Stimulated activated naive B cell treated with anti-CD40 and anti-IgM and Interleukin-4, amounts not matched to agents 10 μg/mL and 1 μg/mL and 100 μg/mL, for 72 hours (primary cell): ENCODE results near the gene MTG2.

Source experiments
- ATAC-seq, 2 donors: fragments of 150-1000 bp; cut with Tn5 transposase; replicated peaks; 2 replicates each; pipeline ENCODE4 v1.10.0; 2021; ENCODE audit warnings: moderate library complexity in 1 of 2
- DNase-seq: peaks from one replicate; pipeline ENCODE4 v3.0.0; 2021
- H3K27ac Mint-ChIP-seq: one replicate; pipeline ENCODE4 v1.8.0; 2022; ENCODE audit warnings: mild to moderate bottlenecking, mixed read lengths
- H3K27me3 Mint-ChIP-seq, 2 donors: one replicate each; pipeline ENCODE4 v1.8.0; 2022; ENCODE audit warnings: mixed read lengths in 2 of 2
- H3K36me3 Mint-ChIP-seq, 2 donors: one replicate each; pipeline ENCODE4 v1.8.0; 2022; ENCODE audit warnings: mixed read lengths in 2 of 2, mild to moderate bottlenecking in 1 of 2
- H3K4me1 Mint-ChIP-seq, 2 donors: one replicate each; pipeline ENCODE4 v1.8.0; 2022; ENCODE audit warnings: mixed read lengths in 2 of 2, mild to moderate bottlenecking in 1 of 2
- H3K4me3 Mint-ChIP-seq, 2 donors: one replicate each; pipeline ENCODE4 v1.8.0; 2022; ENCODE audit warnings: mild to moderate bottlenecking in 2 of 2, mixed read lengths in 2 of 2, moderate library complexity in 1 of 2
- H3K9me3 Mint-ChIP-seq, 2 donors: one replicate each; pipeline ENCODE4 v1.8.0; 2022; ENCODE audit warnings: mixed read lengths in 2 of 2, mild to moderate bottlenecking in 1 of 2

MTG2 gene

GRCh38 chr20:62162765-62163484 is 19.9 kb upstream of the MTG2 start:
- no peaks in the 10 kb centered on the region for H3K9me3 Mint-ChIP-seq
- no peak overlapping the region for H3K4me3 Mint-ChIP-seq
- DNase-seq = no peak
- H3K27me3 Mint-ChIP-seq = no peaks in the 10 kb centered on the region
- peaks cover 10 to 11% of the 10 kb centered on the region in 2 donors for H3K4me1 Mint-ChIP-seq
- peaks cover 37 to 53% of the 10 kb centered on the region in 2 donors for H3K36me3 Mint-ChIP-seq
- no peak for ATAC-seq
- no peak overlapping the region for H3K27ac Mint-ChIP-seq

- H3K27ac Mint-ChIP-seq = no peak overlapping the region
- DNase-seq = no peak
- peaks cover 42 to 57% of the 10 kb centered on the region in 2 donors for H3K36me3 Mint-ChIP-seq
- no peak for ATAC-seq
- no peaks in the 10 kb centered on the region for H3K27me3 Mint-ChIP-seq
- H3K4me1 Mint-ChIP-seq = peaks cover 10% of the 10 kb centered on the region in 2 donors
- no peaks in the 10 kb centered on the region for H3K9me3 Mint-ChIP-seq
- no peak overlapping the region for H3K4me3 Mint-ChIP-seq
Observed at GRCh38 chr20:62163485-62163865, 19.4 kb upstream of the MTG2 start.

- Mint-ChIP-seq H3K27me3 (no peaks in the 10 kb centered on the region), H3K27ac (no peak overlapping the region), H3K9me3 (no peaks in the 10 kb centered on the region), H3K36me3 (peaks cover 43 to 62% of the 10 kb centered on the region in 2 donors), H3K4me3 (no peak overlapping the region), H3K4me1 (peaks cover 8% of the 10 kb centered on the region in 2 donors)
- DNase-seq (no peak), ATAC-seq (no peak)
Observed at GRCh38 chr20:62163986-62164762, 18.7 kb upstream of the MTG2 start.

GRCh38 chr20:62164879-62165761 is 17.7 kb upstream of the MTG2 start:
- H3K27ac Mint-ChIP-seq = no peak overlapping the region
- DNase-seq (no peak), ATAC-seq (no peak)
- no peaks in the 10 kb centered on the region for H3K27me3 Mint-ChIP-seq
- no peaks in the 10 kb centered on the region for H3K9me3 Mint-ChIP-seq
- peaks cover 0 to 3% of the 10 kb centered on the region in 2 donors for H3K4me1 Mint-ChIP-seq
- H3K36me3 Mint-ChIP-seq = peaks cover 43 to 64% of the 10 kb centered on the region in 2 donors
- H3K4me3 Mint-ChIP-seq = no peak overlapping the region

- ATAC-seq = no peak
- Mint-ChIP-seq H3K27ac (no peak overlapping the region), H3K4me1 (no peaks in the 10 kb centered on the region), H3K4me3 (no peak overlapping the region), H3K36me3 (peaks cover 43 to 58% of the 10 kb centered on the region in 2 donors), H3K27me3 (no peaks in the 10 kb centered on the region), H3K9me3 (no peaks in the 10 kb centered on the region)
- DNase-seq = no peak
Observed at GRCh38 chr20:62165762-62166399, 16.9 kb upstream of the MTG2 start.

GRCh38 chr20:62167474-62167873 is 15.4 kb upstream of the MTG2 start:
- no peaks in the 10 kb centered on the region for H3K4me1 Mint-ChIP-seq
- H3K4me3 Mint-ChIP-seq = no peak overlapping the region
- H3K9me3 Mint-ChIP-seq = no peaks in the 10 kb centered on the region
- ATAC-seq (no peak), DNase-seq (no peak)
- H3K36me3 Mint-ChIP-seq = peaks cover 43 to 52% of the 10 kb centered on the region in 2 donors
- no peak overlapping the region for H3K27ac Mint-ChIP-seq
- H3K27me3 Mint-ChIP-seq = no peaks in the 10 kb centered on the region

GRCh38 chr20:62168061-62168460 is 14.8 kb upstream of the MTG2 start:
- H3K27ac Mint-ChIP-seq = no peak overlapping the region
- no peak for ATAC-seq
- H3K27me3 Mint-ChIP-seq = no peaks in the 10 kb centered on the region
- no peaks in the 10 kb centered on the region for H3K9me3 Mint-ChIP-seq
- no peaks in the 10 kb centered on the region for H3K4me1 Mint-ChIP-seq
- peaks cover 40 to 50% of the 10 kb centered on the region in 2 donors for H3K36me3 Mint-ChIP-seq
- H3K4me3 Mint-ChIP-seq = no peak overlapping the region
- no peak for DNase-seq

GRCh38 chr20:62168890-62169435 is 13.9 kb upstream of the MTG2 start:
- DNase-seq = no peak
- Mint-ChIP-seq H3K27ac (no peak overlapping the region), H3K27me3 (no peaks in the 10 kb centered on the region), H3K36me3 (peaks cover 37 to 45% of the 10 kb centered on the region in 2 donors), H3K4me1 (no peaks in the 10 kb centered on the region), H3K4me3 (no peak overlapping the region), H3K9me3 (no peaks in the 10 kb centered on the region)
- no peak for ATAC-seq

- Mint-ChIP-seq H3K9me3 (no peaks in the 10 kb centered on the region), H3K4me1 (no peaks in the 10 kb centered on the region), H3K27me3 (no peaks in the 10 kb centered on the region), H3K27ac (no peak overlapping the region), H3K36me3 (peaks cover 35 to 47% of the 10 kb centered on the region in 2 donors), H3K4me3 (no peak overlapping the region)
- DNase-seq = no peak
- ATAC-seq = no peak
Observed at GRCh38 chr20:62170536-62170935, 12.3 kb upstream of the MTG2 start.

- Mint-ChIP-seq H3K4me1 (no peaks in the 10 kb centered on the region), H3K36me3 (peaks cover 32 to 46% of the 10 kb centered on the region in 2 donors), H3K27ac (no peak overlapping the region), H3K27me3 (no peaks in the 10 kb centered on the region), H3K9me3 (no peaks in the 10 kb centered on the region), H3K4me3 (no peak overlapping the region)
- DNase-seq (no peak), ATAC-seq (no peak)
Observed at GRCh38 chr20:62171245-62171644, 11.6 kb upstream of the MTG2 start.

GRCh38 chr20:62172666-62173065 is 10.2 kb upstream of the MTG2 start:
- no peaks in the 10 kb centered on the region for H3K4me1 Mint-ChIP-seq
- DNase-seq (no peak), ATAC-seq (no peak)
- H3K36me3 Mint-ChIP-seq = peaks cover 32 to 49% of the 10 kb centered on the region in 2 donors
- no peak overlapping the region for H3K4me3 Mint-ChIP-seq
- no peaks in the 10 kb centered on the region for H3K9me3 Mint-ChIP-seq
- H3K27ac Mint-ChIP-seq = peak overlapping the region; percentile 31
- no peaks in the 10 kb centered on the region for H3K27me3 Mint-ChIP-seq

- DNase-seq = no peak
- ATAC-seq = no peak
- no peaks in the 10 kb centered on the region for H3K27me3 Mint-ChIP-seq
- peaks cover 26 to 41% of the 10 kb centered on the region in 2 donors for H3K36me3 Mint-ChIP-seq
- no peak overlapping the region for H3K27ac Mint-ChIP-seq
- H3K4me3 Mint-ChIP-seq = no peak overlapping the region
- H3K9me3 Mint-ChIP-seq = no peaks in the 10 kb centered on the region
- no peaks in the 10 kb centered on the region for H3K4me1 Mint-ChIP-seq
Observed at GRCh38 chr20:62174021-62174804, 8.6 kb upstream of the MTG2 start.
